Measurements from ENCODE around the gene BARHL2. TPM values are rescaled to one million over a fixed set of nuclear protein-coding genes. Genes with fewer than 3 reads are reported as not detected.
A peak's percentile ranks its signal among the peaks of the same experiment; 100 is the strongest.

BARHL2 gene
- total and polyA plus RNA-seq, 10 of the 15 experiments (the other 5 are each of a cell fraction or from before 2014, with no cell fraction given): not detected

GRCh38 chr1:90706437-90707362, 10.4 kb downstream of the BARHL2 start:
- ChIA-PET POLR2A (no interaction called here), SMC1A (ENCODE audit: uncharacterized antibody, unreplicated experiment) (interaction anchor here (0.6 to 1.2 kb wide), 2 partner anchors 76 to 232 kb away, joined by 3 read pairs; no protein-coding TSS in a partner anchor), CTCF (interaction anchor here (1.7 kb wide), 1 partner anchor 15 kb away, joined by 10 read pairs; no protein-coding TSS in a partner anchor), RAD21 (ENCODE audit: unreplicated experiment) (interaction anchor here (0.5 kb wide), 1 partner anchor 61 kb away, joined by 3 read pairs; no protein-coding TSS in a partner anchor)
- WGBS (ENCODE audit: insufficient coverage, insufficient replicate concordance, low lambda C conversion rate, missing lambda C conversion rate): 26% methylated on average over 71 of the region's 73 CpGs
- Histone ChIP-seq H3K27ac (ENCODE audit: control insufficient read depth, insufficient read depth) (no peak overlapping the region), H3K9ac (ENCODE audit: control insufficient read depth, insufficient read depth, low read length) (no peak overlapping the region), H3K79me2 (ENCODE audit: control insufficient read depth, insufficient read depth, low read length) (no peaks in the 10 kb centered on the region), H4K20me1 (ENCODE audit: control insufficient read depth, insufficient read depth) (no peaks in the 10 kb centered on the region), H2AFZ (ENCODE audit: control insufficient read depth, low read depth, low read length) (no peak overlapping the region), H3K36me3 (ENCODE audit: control insufficient read depth in 2 of 2, insufficient read depth in 2 of 2, low read length in 1 of 2) (no peaks in the 10 kb centered on the region), H3K4me2 (ENCODE audit: control insufficient read depth, insufficient read depth) (no peak overlapping the region), H3K9me3 (replicated peaks; ENCODE audit: control insufficient read depth, insufficient read depth, low read length) (no peaks in the 10 kb centered on the region; the same call in 2 of the 3 replicates), H3K4me1 (ENCODE audit: control insufficient read depth, insufficient read depth, low read length) (no peaks in the 10 kb centered on the region), H3K4me3 (no peak overlapping the region), H3K27me3 (replicated peaks in 1 of 2; ENCODE audit: control insufficient read depth in 2 of 2, insufficient read depth in 2 of 2, low read length in 1 of 2) (peaks cover 11 to 14% of the 10 kb centered on the region in 2 experiments)
- BruUV-seq (replicated peaks): no TSS peak
- FAIRE-seq (no peak), ATAC-seq (peak; percentile 40), DNase-seq (ENCODE audit: low read depth, low spot score) (no peak)
- in situ Hi-C loops (cut with MboI) (no loop called here), intact Hi-C loops (cut with micrococcal nuclease; ENCODE audit: unreplicated experiment) (no loop called here)
- no peak for TF ChIP-seq ATF7 (IDR thresholded peaks at IDR 0.05; ENCODE audit: low read depth)
- TF ChIP-seq SUPT20H (IDR thresholded peaks at IDR 0.05; ENCODE audit: borderline replicate concordance, control insufficient read depth, low read depth, low read length): no peak
- no peak for TF ChIP-seq RELA (IDR thresholded peaks at IDR 0.05; ENCODE audit: borderline replicate concordance, partially characterized antibody)
- TF ChIP-seq KLF5 (IDR thresholded peaks at IDR 0.05; ENCODE audit: partially characterized antibody): no peak
- no peak for TF ChIP-seq RBBP5 (conservative IDR thresholded peaks at IDR 0.05)
- no peak for TF ChIP-seq BCLAF1 (IDR thresholded peaks at IDR 0.05)
- no peak for TF ChIP-seq SMAD5 (IDR thresholded peaks at IDR 0.05; ENCODE audit: low read depth)
- no peak for TF ChIP-seq ZNF24 (IDR thresholded peaks at IDR 0.05)
- TF ChIP-seq RAD21 (IDR thresholded peaks at IDR 0.05; ENCODE audit: insufficient read depth, low read depth, low read length): no peak
- no peak for TF ChIP-seq MAX (IDR thresholded peaks at IDR 0.05; ENCODE audit: low read depth, low read length)
- no peak for TF ChIP-seq NR2C1 (IDR thresholded peaks at IDR 0.05)
- no peak for TF ChIP-seq IRF3 (IDR thresholded peaks at IDR 0.05)
- no peak for TF ChIP-seq CEBPB (IDR thresholded peaks at IDR 0.05; ENCODE audit: borderline replicate concordance in 1 of 2, low read depth in 2 of 2, low read length in 2 of 2)
- TF ChIP-seq CEBPZ (IDR thresholded peaks at IDR 0.05; ENCODE audit: low read depth, low read length): no peak
